PC-3 (cell line): ENCODE measurements around the gene USP51. TPM values are rescaled to one million over a fixed set of nuclear protein-coding genes. Genes with fewer than 3 reads are reported as not detected.
"Not testable (repeated sequence)": the region's sequence is repeated elsewhere in the genome, so short reads cannot be mapped to it uniquely, and the experiment has no call there.

ENCODE experiments used
- ATAC-seq: fragments of 200-7000 bp; cut with Tn5 transposase; 2 replicates; pipeline ENCODE4 v1.9.1; 2020; ENCODE audit warnings: mild to moderate bottlenecking, moderate library complexity
- BruUV-seq: library from RNA; stranded (reverse); fragments of 400-500 nt; replicated peaks from 2 replicates; lab custom pipeline; 2021; lab: Mats Ljungman, UMichigan
- CTCF ChIA-PET: fragments of 300-600 bp; sonication (Branson Sonifier 250); formaldehyde crosslinking; loops from one replicate; lab custom pipeline; 2022; ENCODE audit warnings: antibody characterized with exemption; lab: Charles Lee
- POLR2A ChIA-PET: fragments of 300-600 bp; sonication (Branson Sonifier 250); formaldehyde crosslinking; loops from one replicate; lab custom pipeline; 2022; ENCODE audit warnings: antibody characterized with exemption; ENCODE audit not compliant: unreplicated experiment; lab: Charles Lee
- DNase-seq: peaks from one replicate; pipeline ENCODE4 v3.0.0-alpha.2; 2015
- H2AFZ ChIP-seq: fragments of 300-600 bp; sonication (generic); 2 replicates; pipeline ENCODE4 v1.6.0; 2016; ENCODE audit warnings: antibody characterized with exemption, low read length
- H3F3A ChIP-seq: fragments of 300-600 bp; sonication (generic); one replicate; pipeline ENCODE4 v1.6.0; 2017; ENCODE audit warnings: antibody characterized with exemption, low read length, control low read depth, mild to moderate bottlenecking; ENCODE audit not compliant: unreplicated experiment
- H3K27ac ChIP-seq: fragments of 300-600 bp; sonication (generic); 2 replicates; pipeline ENCODE4 v1.5.1; 2016; ENCODE audit warnings: mild to moderate bottlenecking, low read length
- H3K27me3 ChIP-seq: fragments of 300-600 bp; sonication (generic); 2 replicates; pipeline ENCODE4 v1.6.1; 2016; ENCODE audit warnings: low read length, mixed read lengths
- H3K36me3 ChIP-seq: fragments of 300-600 bp; sonication (generic); 2 replicates; pipeline ENCODE4 v1.6.1; 2016; ENCODE audit warnings: low read depth, mixed run types, low read length, mixed read lengths
- H3K4me1 ChIP-seq: fragments of 300-600 bp; sonication (generic); 2 replicates; pipeline ENCODE4 v1.5.1; 2016; ENCODE audit warnings: low read length; ENCODE audit not compliant: insufficient read depth
- H3K4me2 ChIP-seq: fragments of 300-600 bp; sonication (generic); 2 replicates; pipeline ENCODE4 v1.6.0; 2016; ENCODE audit warnings: low read length
- H3K4me3 ChIP-seq: fragments of 300-600 bp; sonication (generic); 2 replicates; pipeline ENCODE4 v1.5.1; 2016; ENCODE audit warnings: mild to moderate bottlenecking, low read length, mixed read lengths
- H3K79me2 ChIP-seq: fragments of 300-600 bp; sonication (generic); 2 replicates; pipeline ENCODE4 v1.6.1; 2017; ENCODE audit warnings: low read length, mixed read lengths
- H3K9ac ChIP-seq: fragments of 300-600 bp; sonication (generic); 2 replicates; pipeline ENCODE4 v1.6.0; 2016; ENCODE audit warnings: mild to moderate bottlenecking, low read length
- H3K9me2 ChIP-seq: fragments of 300-600 bp; sonication (generic); replicated peaks from 2 replicates; pipeline ENCODE4 v1.6.1; 2016; ENCODE audit warnings: mixed run types, low read length, mixed read lengths
- H3K9me3 ChIP-seq: fragments of 300-600 bp; sonication (generic); 2 replicates; pipeline ENCODE4 v1.6.1; 2016; ENCODE audit warnings: low read length, mixed read lengths
- H4K20me1 ChIP-seq: fragments of 300-600 bp; sonication (generic); 2 replicates; pipeline ENCODE4 v1.6.1; 2016; ENCODE audit warnings: low read length, mixed read lengths
- CTCF ChIP-seq: fragments of 300-600 bp; sonication (generic); conservative IDR thresholded peaks from 2 replicates; pipeline ENCODE4 v1.5.1; 2017; ENCODE audit warnings: antibody characterized with exemption, low read depth, mild to moderate bottlenecking, low read length
- EZH2 ChIP-seq: fragments of 300-600 bp; sonication (generic); IDR thresholded peaks from one replicate; pipeline ENCODE4 v1.6.1; 2017; ENCODE audit warnings: antibody characterized with exemption, mild to moderate bottlenecking, low read length; ENCODE audit not compliant: unreplicated experiment
- EZH2phosphoT487 ChIP-seq: fragments of 300-600 bp; sonication (generic); IDR thresholded peaks from 2 replicates; pipeline ENCODE4 v1.6.1; 2018; ENCODE audit warnings: mild to moderate bottlenecking, antibody characterized with exemption, low read length, borderline replicate concordance
- intact Hi-C: fragments of 100-400 bp; cut with micrococcal nuclease; formaldehyde crosslinking; loops from 2 replicates; pipeline ENCODE4 v1.9.0; 2023
- total RNA-seq: library from RNA; depleted of rRNA; stranded (reverse); fragments of >200 nt; gene quantifications from 2 replicates; pipeline ENCODE4 v1.2.3, GENCODE V29; 2014

The USP51 gene
- total RNA-seq, 1 experiment from 2014 or later: 0.22 TPM

DNA sequence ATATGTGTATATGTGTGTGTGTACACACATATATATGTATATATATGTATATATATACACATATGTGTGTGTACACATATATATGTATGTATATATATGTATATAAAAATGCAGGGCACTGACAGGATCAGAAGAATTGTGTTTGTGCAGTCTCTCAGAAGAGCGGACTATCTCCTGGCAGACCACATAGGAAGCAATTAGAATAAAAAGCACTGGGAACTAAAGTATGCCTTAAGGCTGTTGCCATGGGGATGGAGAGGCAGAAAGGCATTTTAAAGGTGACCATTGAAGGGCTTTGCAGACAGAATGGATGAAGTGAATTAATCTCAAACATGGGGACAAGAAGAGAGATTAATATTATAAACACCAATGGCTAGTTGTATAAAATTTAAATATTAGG lies 33.7 kb upstream of the USP51 start:
- H4K20me1 ChIP-seq: no peaks in the 10 kb centered on the region
- no peak for TF ChIP-seq CTCF
- no peak for TF ChIP-seq EZH2
- TF ChIP-seq EZH2phosphoT487: no peak
- no peaks in the 10 kb centered on the region for H3K4me1 ChIP-seq
- no peak overlapping the region for H3K4me2 ChIP-seq
- H3K36me3 ChIP-seq: no peaks in the 10 kb centered on the region
- ATAC-seq (no peak), DNase-seq (no peak)
- no peak overlapping the region for H3K27ac ChIP-seq
- no peak overlapping the region for H3K4me3 ChIP-seq
- H3F3A ChIP-seq: no peaks in the 10 kb centered on the region
- no peaks in the 10 kb centered on the region for H3K9me2 ChIP-seq
- H3K9ac ChIP-seq: no peak overlapping the region
- intact Hi-C loops: no loop called here
- no peak overlapping the region for H2AFZ ChIP-seq
- ChIA-PET CTCF (no interaction called here), POLR2A (no interaction called here)
- BruUV-seq: no TSS peak
- no peaks in the 10 kb centered on the region for H3K9me3 ChIP-seq
- no peaks in the 10 kb centered on the region for H3K79me2 ChIP-seq
- H3K27me3 ChIP-seq: no peaks in the 10 kb centered on the region

GRCh38 chrX:55522596-55523276 lies 33.1 kb upstream of the USP51 start:
- POLR2A ChIA-PET: no interaction called here
- H4K20me1 ChIP-seq: no peaks in the 10 kb centered on the region
- no peaks in the 10 kb centered on the region for H3F3A ChIP-seq
- no peaks in the 10 kb centered on the region for H3K27me3 ChIP-seq
- H3K4me2 ChIP-seq: no peak overlapping the region
- DNase-seq (no peak), ATAC-seq (no peak)
- no peaks in the 10 kb centered on the region for H3K79me2 ChIP-seq
- no TSS peak for BruUV-seq
- H3K4me1 ChIP-seq: no peaks in the 10 kb centered on the region
- no peak overlapping the region for H3K4me3 ChIP-seq
- no peaks in the 10 kb centered on the region for H3K9me3 ChIP-seq
- H3K36me3 ChIP-seq: no peaks in the 10 kb centered on the region
- H3K9ac ChIP-seq: no peak overlapping the region
- H3K9me2 ChIP-seq: no peaks in the 10 kb centered on the region
- H2AFZ ChIP-seq: no peak overlapping the region
- intact Hi-C loops: no loop called here
- CTCF ChIA-PET: no interaction called here
- no peak for TF ChIP-seq CTCF
- no peak for TF ChIP-seq EZH2
- no peak for TF ChIP-seq EZH2phosphoT487
- no peak overlapping the region for H3K27ac ChIP-seq

- no peaks in the 10 kb centered on the region for H4K20me1 ChIP-seq
- no peaks in the 10 kb centered on the region for H3K9me2 ChIP-seq
- H3K4me2 ChIP-seq: no peak overlapping the region
- BruUV-seq: no TSS peak
- H2AFZ ChIP-seq: no peak overlapping the region
- no peak for DNase-seq
- ChIA-PET POLR2A (no interaction called here), CTCF (no interaction called here)
- no peaks in the 10 kb centered on the region for H3K79me2 ChIP-seq
- ATAC-seq: no peak
- H3K9me3 ChIP-seq: no peaks in the 10 kb centered on the region
- H3K36me3 ChIP-seq: no peaks in the 10 kb centered on the region
- no peak overlapping the region for H3K4me3 ChIP-seq
- TF ChIP-seq EZH2phosphoT487 (no peak), EZH2 (no peak), CTCF (no peak)
- no peak overlapping the region for H3K27ac ChIP-seq
- H3K4me1 ChIP-seq: no peaks in the 10 kb centered on the region
- H3K9ac ChIP-seq: no peak overlapping the region
- intact Hi-C loops: no loop called here
- no peaks in the 10 kb centered on the region for H3K27me3 ChIP-seq
- no peaks in the 10 kb centered on the region for H3F3A ChIP-seq
These were observed 32.0 kb upstream of the USP51 start for GRCh38 chrX:55521687-55522086.

DNA sequence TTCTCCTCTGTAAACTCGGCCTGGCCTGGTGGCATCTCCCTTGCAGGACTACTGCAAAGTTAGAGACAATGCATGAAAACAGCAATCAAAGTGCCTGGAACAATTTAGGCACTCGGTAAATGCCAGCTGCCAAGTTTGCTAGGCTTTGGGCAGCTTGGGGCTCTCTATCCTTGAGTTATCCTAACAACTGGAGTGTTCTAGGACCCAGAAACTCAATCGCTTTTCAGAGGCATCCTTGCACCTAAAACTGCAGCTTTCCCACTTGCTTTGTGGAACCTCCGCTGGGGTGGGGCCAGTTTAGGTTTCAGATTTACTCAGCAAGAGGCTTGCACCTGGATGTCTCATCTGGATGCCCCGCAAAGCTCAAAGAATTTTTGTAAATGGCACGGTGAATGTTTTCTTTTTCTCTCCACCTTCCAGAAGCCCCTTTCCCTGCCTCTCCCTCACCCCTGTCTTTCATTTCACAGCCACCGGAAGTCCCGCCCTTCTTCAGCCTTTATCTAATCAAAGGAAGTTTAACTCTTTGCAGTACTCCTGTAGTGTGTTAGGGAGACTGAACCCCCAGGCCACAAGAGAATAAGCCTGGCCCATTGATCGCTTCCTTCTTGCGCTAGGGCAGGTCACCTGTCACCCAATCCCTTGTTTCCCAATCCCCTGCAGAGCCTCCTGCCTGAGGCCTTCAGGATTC lies 27.3 kb upstream of the USP51 start:
- H2AFZ ChIP-seq, H3K27me3 ChIP-seq, H3K4me2 ChIP-seq, H3K4me3 ChIP-seq, H3K36me3 ChIP-seq, BruUV-seq, ATAC-seq, intact Hi-C loops, H3K9me2 ChIP-seq, DNase-seq, H3K9me3 ChIP-seq, H3K79me2 ChIP-seq, H3K4me1 ChIP-seq, H3F3A ChIP-seq, H3K9ac ChIP-seq, H4K20me1 ChIP-seq, H3K27ac ChIP-seq, CTCF ChIA-PET, POLR2A ChIA-PET: not testable (repeated sequence)
